Thoracic aorta (tissue), 2 donors: ENCODE results near the gene DNASE2. TPM values are rescaled to one million over a fixed set of nuclear protein-coding genes. Genes with fewer than 3 reads are reported as not detected.

Experiments
- ATAC-seq: fragments of 150-250 bp; one replicate; pipeline ENCODE4 v1.8.0; 2017; ENCODE audit warnings: low read depth; ENCODE audit not compliant: insufficient number of reproducible peaks, low FRiP score
- DNase-seq: peaks from one replicate; pipeline ENCODE4 v3.0.0-alpha.2; 2020; ENCODE audit warnings: low spot score
- H3K27ac ChIP-seq, 2 donors: fragments of 200-600 bp; sonication (generic); 1 replicate in 1 of 2; 2 replicates in 1 of 2; pipeline ENCODE4 v1.5.1; 2016; ENCODE audit warnings: mild to moderate bottlenecking in 2 of 2, moderate library complexity in 2 of 2
- H3K27me3 ChIP-seq: fragments of 200-600 bp; sonication (generic); replicated peaks from 2 replicates; pipeline ENCODE4 v1.6.0; 2016; ENCODE audit warnings: mild to moderate bottlenecking; ENCODE audit not compliant: insufficient read depth
- H3K36me3 ChIP-seq: fragments of 200-600 bp; sonication (generic); one replicate; pipeline ENCODE4 v1.5.1; 2016
- H3K4me1 ChIP-seq, 2 donors: fragments of 200-600 bp; sonication (generic); 1 replicate in 1 of 2; 2 replicates in 1 of 2; pipeline versions ENCODE4 v1.5.1 to v1.6.0; 2016; ENCODE audit warnings: low read depth in 2 of 2, mild to moderate bottlenecking in 1 of 2; ENCODE audit not compliant: control insufficient read depth in 1 of 2
- H3K4me3 ChIP-seq: fragments of 200-600 bp; sonication (generic); 2 replicates; pipeline ENCODE4 v1.5.1; 2016; ENCODE audit warnings: mild to moderate bottlenecking
- H3K9me3 ChIP-seq: fragments of 200-600 bp; sonication (generic); 2 replicates; pipeline ENCODE4 v1.5.1; 2016
- CTCF ChIP-seq: fragments of 200-600 bp; sonication (generic); IDR thresholded peaks from one replicate; pipeline ENCODE4 v1.5.1; 2019; ENCODE audit warnings: antibody characterized with exemption
- total RNA-seq, 2 donors: library from RNA; depleted of rRNA; stranded (reverse); fragments of >200 nt; gene quantifications; one replicate each; pipeline versions ENCODE4 v1.1.0 to v1.2.3, GENCODE V29; 2016

Gene DNASE2
- total RNA-seq, 2 donors from 2014 or later: 24.0 to 53.3 TPM

- peaks cover 11% of the 10 kb centered on the region for H3K36me3 ChIP-seq
- no peaks in the 10 kb centered on the region for H3K4me1 ChIP-seq
- H3K4me3 ChIP-seq: no peak overlapping the region
- DNase-seq (no peak), ATAC-seq (no peak)
- no peaks in the 10 kb centered on the region for H3K27me3 ChIP-seq
- no peaks in the 10 kb centered on the region for H3K9me3 ChIP-seq
- TF ChIP-seq CTCF: no peak
- no peak overlapping the region for H3K27ac ChIP-seq
Measured at GRCh38 chr19:12872941-12873890, 8.0 kb downstream of the DNASE2 start.

- Histone ChIP-seq H3K9me3 (no peaks in the 10 kb centered on the region), H3K4me1 (peaks cover 0 to 5% of the 10 kb centered on the region in 2 donors), H3K27me3 (no peaks in the 10 kb centered on the region), H3K27ac (no peak overlapping the region), H3K36me3 (peaks cover 3% of the 10 kb centered on the region), H3K4me3 (no peak overlapping the region)
- ATAC-seq (no peak), DNase-seq (no peak)
- no peak for TF ChIP-seq CTCF
Measured at GRCh38 chr19:12872255-12872654, 9.0 kb downstream of the DNASE2 start.

- ATAC-seq: no peak
- H3K4me3 ChIP-seq: no peak overlapping the region
- no peaks in the 10 kb centered on the region for H3K9me3 ChIP-seq
- no peak overlapping the region for H3K27ac ChIP-seq
- peaks cover 0 to 7% of the 10 kb centered on the region in 2 donors for H3K4me1 ChIP-seq
- no peak for DNase-seq
- no peaks in the 10 kb centered on the region for H3K27me3 ChIP-seq
- H3K36me3 ChIP-seq: peaks cover 3% of the 10 kb centered on the region
- TF ChIP-seq CTCF: no peak
Measured at GRCh38 chr19:12871681-12872080, 9.6 kb downstream of the DNASE2 start.

- peaks cover 0 to 7% of the 10 kb centered on the region in 2 donors for H3K4me1 ChIP-seq
- H3K4me3 ChIP-seq: no peak overlapping the region
- H3K36me3 ChIP-seq: no peaks in the 10 kb centered on the region
- DNase-seq (no peak), ATAC-seq (no peak)
- no peak for TF ChIP-seq CTCF
- no peaks in the 10 kb centered on the region for H3K9me3 ChIP-seq
- H3K27me3 ChIP-seq: no peaks in the 10 kb centered on the region
- no peak overlapping the region for H3K27ac ChIP-seq
Measured at GRCh38 chr19:12868540-12869112, 12.6 kb downstream of the DNASE2 start.
